Cardiac fibroblast (primary cell): ENCODE data around the gene CCDC73.

Source experiments
- DNase-seq, 2 donors: peaks; one replicate each; pipeline versions ENCODE4 v3.0.0 to v3.0.0-alpha.2; 2010; ENCODE audit warnings: low read depth in 2 of 2
- H3K4me3 ChIP-seq, 2 donors: replicated peaks in 1 of 2; 1 replicate in 1 of 2; 2 replicates in 1 of 2; pipeline ENCODE4 v1.5.1; 2011; ENCODE audit warnings: low read depth in 2 of 2, low read length in 2 of 2, mild to moderate bottlenecking in 2 of 2, moderate library complexity in 1 of 2
- TF ChIP-seq, protein P1 (sequence below): IDR thresholded peaks from one replicate; pipeline ENCODE4 v1.5.1; 2011; ENCODE audit warnings: low read depth, mild to moderate bottlenecking, low read length, inconsistent platforms

The CCDC73 gene

DNA sequence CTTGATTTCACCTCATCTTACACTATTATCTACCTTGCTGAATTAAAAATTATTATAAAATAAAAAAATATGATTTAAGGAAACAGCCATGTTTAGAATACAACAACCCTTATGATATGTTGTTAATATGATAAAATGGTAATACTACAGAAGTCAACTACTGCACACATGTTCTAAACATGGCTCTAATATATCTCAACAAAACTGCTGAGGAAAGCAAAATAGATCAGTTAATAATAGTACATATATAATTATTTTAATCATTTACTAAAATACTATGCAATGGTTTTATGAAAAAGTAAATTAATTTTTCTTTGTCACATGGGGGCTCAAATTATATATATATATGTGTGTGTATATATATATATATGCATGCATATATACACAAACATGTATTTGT, 153.1 kb downstream of the CCDC73 start:
- TF ChIP-seq, protein P1, sequence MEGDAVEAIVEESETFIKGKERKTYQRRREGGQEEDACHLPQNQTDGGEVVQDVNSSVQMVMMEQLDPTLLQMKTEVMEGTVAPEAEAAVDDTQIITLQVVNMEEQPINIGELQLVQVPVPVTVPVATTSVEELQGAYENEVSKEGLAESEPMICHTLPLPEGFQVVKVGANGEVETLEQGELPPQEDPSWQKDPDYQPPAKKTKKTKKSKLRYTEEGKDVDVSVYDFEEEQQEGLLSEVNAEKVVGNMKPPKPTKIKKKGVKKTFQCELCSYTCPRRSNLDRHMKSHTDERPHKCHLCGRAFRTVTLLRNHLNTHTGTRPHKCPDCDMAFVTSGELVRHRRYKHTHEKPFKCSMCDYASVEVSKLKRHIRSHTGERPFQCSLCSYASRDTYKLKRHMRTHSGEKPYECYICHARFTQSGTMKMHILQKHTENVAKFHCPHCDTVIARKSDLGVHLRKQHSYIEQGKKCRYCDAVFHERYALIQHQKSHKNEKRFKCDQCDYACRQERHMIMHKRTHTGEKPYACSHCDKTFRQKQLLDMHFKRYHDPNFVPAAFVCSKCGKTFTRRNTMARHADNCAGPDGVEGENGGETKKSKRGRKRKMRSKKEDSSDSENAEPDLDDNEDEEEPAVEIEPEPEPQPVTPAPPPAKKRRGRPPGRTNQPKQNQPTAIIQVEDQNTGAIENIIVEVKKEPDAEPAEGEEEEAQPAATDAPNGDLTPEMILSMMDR = no peak
- DNase-seq = no peak
- no peak overlapping the region for H3K4me3 ChIP-seq

GRCh38 chr11:32635819-32636218, 158.6 kb downstream of the CCDC73 start:
- no peak for DNase-seq
- no peak overlapping the region for H3K4me3 ChIP-seq
- TF ChIP-seq, protein P1 = no peak

DNA sequence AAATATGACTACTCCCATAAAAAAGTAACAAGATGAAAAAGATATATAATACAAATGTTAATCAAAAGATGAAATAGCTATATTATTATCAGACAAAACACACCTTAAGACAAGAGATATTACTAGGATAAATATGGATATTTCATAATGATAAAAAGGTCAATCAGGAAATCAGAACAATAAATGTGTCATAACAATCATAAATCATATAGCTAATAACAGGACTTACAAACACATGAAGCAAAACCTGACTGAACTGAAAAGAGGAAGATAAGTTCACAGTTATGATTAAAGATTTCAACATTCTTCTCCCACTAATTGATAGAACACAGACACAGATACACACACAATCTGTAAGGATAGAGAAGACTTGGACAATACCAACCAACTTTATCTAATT, 163.6 kb downstream of the CCDC73 start:
- DNase-seq = no peak
- H3K4me3 ChIP-seq = no peak overlapping the region
- TF ChIP-seq, protein P1 = no peak

GRCh38 chr11:32616903-32617302, 177.6 kb downstream of the CCDC73 start:
- TF ChIP-seq, protein P1 = no peak
- H3K4me3 ChIP-seq = no peak overlapping the region
- no peak for DNase-seq

- no peak overlapping the region for H3K4me3 ChIP-seq
- peak; percentile 53 to 67 for DNase-seq
- TF ChIP-seq, protein P1 = peak; percentile 20
Measured at GRCh38 chr11:32615422-32615821, 179.0 kb downstream of the CCDC73 start.

DNA sequence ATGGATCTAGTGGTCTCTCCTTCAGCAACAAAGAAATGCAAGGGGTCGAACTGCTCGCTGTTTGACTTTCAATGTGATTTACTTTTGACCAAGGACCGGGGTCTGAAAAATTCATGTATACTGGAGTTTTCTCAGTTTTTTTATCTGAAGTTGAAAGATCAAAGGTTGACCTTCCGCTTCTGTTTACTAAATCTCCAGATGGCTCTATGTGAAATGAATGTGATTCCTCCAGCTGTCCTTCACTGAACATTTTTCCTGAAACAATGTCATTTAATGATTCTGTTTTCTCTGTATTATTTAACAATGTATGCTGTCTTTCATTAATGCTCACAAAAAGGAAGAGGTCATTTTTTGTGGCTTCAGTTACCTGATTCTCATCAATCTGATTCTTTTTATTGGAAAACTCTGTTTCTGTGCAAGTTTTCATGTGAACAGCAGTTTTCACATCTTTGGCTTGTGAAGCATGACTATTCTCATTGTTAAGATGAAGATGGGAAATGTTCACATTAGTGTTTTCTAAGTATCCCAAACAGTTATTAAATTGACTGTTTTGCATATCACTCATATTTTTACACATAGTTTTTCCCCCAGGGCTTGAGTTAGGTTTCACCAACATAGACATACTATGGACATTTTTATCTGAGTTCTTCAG, 180.8 kb downstream of the CCDC73 start:
- DNase-seq = no peak
- no peak overlapping the region for H3K4me3 ChIP-seq
- TF ChIP-seq, protein P1 = no peak
